HG03432 (cell line): ENCODE data around the gene FAT2.

ENCODE experiments used
- ATAC-seq: cut with Tn5 transposase; IDR thresholded peaks from one replicate; pipeline ENCODE4 v1.9.1; 2021; ENCODE audit warnings: mild to moderate bottlenecking, moderate library complexity; ENCODE audit not compliant: unreplicated experiment

The FAT2 gene, protein sequence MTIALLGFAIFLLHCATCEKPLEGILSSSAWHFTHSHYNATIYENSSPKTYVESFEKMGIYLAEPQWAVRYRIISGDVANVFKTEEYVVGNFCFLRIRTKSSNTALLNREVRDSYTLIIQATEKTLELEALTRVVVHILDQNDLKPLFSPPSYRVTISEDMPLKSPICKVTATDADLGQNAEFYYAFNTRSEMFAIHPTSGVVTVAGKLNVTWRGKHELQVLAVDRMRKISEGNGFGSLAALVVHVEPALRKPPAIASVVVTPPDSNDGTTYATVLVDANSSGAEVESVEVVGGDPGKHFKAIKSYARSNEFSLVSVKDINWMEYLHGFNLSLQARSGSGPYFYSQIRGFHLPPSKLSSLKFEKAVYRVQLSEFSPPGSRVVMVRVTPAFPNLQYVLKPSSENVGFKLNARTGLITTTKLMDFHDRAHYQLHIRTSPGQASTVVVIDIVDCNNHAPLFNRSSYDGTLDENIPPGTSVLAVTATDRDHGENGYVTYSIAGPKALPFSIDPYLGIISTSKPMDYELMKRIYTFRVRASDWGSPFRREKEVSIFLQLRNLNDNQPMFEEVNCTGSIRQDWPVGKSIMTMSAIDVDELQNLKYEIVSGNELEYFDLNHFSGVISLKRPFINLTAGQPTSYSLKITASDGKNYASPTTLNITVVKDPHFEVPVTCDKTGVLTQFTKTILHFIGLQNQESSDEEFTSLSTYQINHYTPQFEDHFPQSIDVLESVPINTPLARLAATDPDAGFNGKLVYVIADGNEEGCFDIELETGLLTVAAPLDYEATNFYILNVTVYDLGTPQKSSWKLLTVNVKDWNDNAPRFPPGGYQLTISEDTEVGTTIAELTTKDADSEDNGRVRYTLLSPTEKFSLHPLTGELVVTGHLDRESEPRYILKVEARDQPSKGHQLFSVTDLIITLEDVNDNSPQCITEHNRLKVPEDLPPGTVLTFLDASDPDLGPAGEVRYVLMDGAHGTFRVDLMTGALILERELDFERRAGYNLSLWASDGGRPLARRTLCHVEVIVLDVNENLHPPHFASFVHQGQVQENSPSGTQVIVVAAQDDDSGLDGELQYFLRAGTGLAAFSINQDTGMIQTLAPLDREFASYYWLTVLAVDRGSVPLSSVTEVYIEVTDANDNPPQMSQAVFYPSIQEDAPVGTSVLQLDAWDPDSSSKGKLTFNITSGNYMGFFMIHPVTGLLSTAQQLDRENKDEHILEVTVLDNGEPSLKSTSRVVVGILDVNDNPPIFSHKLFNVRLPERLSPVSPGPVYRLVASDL (N-terminal part only)

DNA sequence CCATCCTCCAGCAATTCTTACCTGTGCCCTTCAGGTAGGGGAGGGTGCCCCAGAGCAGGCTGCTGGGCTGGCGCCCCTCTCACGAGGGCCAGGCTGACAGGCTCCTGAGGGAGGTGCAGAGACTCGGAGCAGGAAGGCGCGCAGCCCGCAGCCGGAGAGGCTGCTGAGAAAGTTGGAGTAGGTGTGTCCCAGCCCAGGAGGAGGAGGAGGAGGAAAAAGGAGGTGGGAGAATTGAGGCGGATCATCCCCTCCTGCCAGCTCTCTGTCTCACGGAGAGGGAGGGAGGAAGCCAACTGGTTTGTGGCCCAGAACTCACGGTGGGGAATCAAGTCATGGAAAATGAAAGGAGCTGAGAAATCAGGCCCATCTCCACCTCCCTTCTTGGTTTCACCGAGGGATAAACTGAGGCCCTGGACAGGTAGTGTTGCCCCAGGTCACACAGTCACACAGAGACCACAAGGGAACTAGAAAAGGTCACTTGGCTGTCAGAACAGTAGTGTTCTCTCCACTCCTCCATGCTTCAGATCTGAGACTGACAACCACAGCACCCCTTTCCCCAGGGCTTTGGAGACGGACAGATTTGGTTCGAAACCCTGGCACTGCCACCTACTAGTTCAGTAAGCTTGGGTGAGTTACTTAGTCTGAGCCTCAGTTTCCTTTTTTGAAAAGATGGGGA, at the start of gene FAT2:
Gene FAT2, minus strand, starts transcription at position 188 of the 676 bp plus-strand sequence. CDS start 22,400 bp downstream, outside the sequence.
- ATAC-seq: no peak

DNA sequence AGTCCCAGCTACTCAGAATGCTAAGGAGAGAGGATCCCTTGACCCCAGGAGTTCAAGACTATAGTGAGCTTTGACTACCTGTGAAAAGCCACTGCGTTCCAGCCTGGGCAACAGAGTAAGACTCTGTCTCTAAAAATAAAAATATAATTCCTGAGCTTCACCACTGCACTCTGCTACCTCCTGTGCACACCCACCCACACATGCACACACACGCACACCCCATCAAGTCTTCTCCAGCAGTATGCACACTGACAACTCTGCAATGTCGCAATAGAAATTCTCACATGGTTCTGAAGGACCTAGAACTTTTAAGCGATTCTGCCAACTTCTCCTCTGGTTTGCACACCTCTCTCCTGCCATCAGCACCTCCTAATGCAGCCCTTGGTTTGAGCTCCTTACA, 47.5 kb upstream of the FAT2 start:
- no peak for ATAC-seq

DNA sequence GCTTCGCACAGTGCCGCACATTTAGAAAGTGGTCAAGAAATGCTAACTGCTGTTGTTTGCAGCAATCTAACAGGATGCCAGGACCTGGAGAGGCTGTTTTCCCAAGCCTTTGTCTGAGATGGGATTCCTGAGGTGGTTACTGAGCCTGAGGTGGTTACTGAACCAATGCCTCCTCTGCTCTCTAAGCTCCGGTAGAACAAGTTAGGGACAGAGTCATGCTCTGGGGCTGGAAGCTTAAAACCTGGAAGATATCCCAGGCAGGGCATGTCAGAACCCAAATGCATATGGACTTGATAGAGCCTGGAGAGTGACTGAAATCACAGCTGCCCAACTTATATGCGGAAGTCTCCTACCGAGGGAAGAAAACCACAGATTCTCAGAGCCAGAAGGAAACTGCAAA, 46.5 kb upstream of the FAT2 start:
- no peak for ATAC-seq

DNA sequence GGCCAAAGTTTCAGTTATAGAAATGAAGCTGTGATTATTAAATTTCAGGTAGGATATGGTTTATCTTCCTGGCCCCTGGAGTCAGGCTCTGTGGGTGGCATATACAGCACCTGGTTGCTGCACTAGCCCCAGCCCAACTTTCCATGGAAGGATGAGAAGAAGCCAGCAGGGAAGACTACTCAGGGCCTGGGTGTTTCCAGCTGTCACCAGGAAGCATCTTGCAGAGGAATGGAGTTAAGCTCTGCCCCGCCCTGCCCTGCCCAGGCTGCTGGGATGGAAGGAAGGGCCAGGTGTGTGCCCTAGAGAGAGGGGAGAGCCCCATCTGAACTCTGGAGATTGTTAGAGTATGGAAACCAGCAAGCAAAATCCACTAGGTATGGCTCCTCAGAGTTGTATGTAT, 42.8 kb upstream of the FAT2 start:
- no peak for ATAC-seq

DNA sequence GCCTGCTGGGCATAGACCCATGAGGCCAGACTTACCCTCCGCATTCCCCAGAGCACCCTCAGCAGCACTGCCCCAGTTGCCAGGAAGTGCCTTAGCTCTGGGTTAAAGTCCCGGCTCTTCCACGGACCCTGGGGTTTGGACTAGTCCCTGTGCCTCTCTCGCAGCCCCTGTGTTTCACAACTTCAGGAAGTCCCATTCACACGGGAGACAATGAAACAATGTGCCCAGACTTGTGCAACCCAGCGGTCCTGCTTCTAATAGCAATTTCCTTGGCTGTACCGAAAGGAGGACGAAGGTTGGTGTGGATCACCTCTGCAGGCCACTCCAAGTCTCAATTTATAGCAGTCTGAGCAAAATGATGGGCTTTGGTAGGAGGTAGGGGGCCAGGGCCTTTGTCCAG, 41.8 kb upstream of the FAT2 start:
- ATAC-seq: no peak

DNA sequence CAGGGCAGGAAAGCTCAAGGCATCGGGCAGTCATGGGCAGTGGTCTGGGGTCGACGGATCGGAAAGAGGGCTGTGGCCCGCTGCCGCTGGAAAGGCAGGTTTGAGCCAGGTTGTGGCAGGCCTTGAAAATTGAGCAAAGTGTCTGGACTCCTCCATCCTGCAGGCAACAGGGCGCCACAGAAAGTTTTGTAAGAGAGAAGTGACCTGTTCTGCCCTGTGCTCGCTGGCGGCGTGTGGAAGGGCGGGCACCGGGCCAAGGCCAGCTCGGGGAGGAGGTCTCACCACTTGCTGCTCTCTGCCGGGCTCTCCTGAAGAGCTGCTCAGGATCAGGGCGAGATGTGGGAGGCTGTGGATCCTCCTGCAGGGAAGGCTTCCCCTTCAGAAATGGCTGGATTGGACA, 41.4 kb upstream of the FAT2 start:
- no peak for ATAC-seq

DNA sequence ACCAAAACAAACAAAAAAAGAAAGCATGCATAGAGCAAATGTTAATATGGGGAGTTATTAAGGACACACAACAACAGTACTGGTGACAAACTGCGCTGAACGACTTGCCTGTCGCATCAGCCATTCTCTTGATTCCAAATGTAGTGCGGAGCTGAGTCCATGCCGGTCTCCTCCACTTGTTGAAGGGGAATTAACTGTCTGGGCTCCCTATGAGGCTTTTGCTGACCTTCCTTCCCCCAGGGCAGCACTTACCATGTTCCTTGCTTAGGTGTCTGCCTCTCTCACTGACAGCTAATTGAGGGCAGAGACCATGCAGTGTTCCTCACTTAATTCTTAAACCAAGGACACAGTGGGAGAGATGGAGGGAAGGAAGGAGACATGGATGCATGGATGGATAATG, 40.8 kb upstream of the FAT2 start:
- ATAC-seq: no peak

DNA sequence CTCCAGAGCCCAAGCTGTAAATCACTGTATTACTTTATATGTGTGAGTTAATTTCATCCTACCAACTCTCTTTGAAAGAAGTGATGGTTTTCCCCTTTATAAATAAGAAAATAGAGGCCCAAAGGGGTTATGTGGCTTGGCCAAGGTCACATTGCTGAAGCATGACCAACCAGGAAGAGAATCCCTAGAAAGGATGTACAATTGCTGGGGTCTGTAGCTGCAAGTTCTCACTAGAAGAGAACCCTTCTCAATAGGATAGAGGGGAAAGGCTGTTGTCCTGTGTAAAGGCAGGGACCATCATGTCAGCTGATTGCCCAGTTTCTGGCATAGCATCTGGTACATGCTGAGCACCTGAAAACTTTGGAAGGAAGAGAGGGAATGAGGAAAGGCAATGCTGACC, 39.0 kb upstream of the FAT2 start:
- ATAC-seq: no peak

DNA sequence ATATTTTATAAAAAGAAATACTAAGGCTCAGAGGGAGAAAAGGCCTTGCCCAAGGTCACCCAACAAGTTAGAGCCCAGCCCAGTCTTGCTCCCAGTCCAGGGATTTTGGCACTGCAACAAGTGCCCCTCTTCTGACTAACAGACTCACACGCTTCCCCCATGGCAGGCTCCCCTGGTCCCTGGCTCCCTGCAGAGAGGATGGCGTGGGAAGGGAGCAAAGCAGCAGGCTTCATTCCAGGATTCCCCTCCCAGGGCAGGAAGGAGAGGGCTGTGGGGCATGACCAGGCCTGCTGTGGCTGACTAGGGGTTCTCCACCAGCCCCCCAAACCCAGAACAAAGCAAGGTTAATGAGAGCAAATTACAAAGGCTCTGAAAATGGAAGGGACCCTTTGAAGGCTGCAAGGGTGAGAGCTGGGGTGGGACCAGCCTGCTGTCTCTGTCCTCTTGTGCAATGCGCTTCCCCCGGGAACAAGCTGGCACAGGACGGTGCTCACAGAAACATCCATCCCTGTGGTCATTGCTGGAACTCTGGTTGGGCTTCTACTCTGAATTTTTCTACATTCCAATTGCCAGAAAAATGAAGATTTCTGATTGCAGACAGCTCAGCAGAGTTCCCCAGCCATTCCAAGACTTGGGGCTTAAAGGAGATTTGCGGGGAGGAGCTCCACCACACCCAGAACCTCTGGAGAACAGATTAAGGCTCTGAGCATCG, 37.1 kb upstream of the FAT2 start:
- no peak for ATAC-seq

DNA sequence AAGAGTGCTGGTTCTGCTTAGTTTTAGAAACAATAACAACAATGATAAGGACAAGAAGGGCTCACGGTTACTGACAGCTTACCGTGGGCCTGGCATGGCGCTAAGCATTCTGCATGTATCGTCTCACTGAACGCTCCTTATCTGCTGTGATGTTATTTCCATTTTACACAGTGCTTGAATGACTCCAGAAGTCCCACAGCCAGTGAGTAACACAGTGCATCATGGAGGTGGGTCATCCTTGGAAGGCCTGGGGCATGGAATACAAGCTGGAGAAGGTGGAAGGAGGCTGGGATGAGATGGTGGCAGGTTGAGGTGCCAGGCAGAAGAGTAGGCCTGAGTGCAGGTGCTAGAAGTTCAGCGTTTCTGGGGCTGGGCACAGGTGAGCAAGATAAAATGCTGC, 36.5 kb upstream of the FAT2 start:
- no peak for ATAC-seq

DNA sequence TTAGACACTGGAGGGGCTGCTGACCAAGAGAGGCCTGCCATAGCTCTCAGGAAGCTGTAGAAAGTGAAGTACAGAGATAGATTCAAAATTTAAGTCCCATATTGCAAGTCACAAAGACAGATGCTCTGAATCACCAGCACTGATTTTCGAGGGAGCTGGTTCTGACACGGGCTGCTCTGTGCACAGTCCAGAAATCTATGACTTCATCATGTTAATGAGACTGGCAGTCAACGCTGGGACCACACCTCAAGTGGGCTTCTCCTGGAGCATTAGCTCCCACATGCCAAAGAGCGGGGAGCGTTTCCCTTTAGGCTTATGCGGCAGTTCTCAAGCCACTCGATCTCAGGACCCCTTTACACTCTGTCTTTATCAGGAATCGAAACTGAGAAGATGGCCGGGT, 34.2 kb upstream of the FAT2 start:
- ATAC-seq: no peak

DNA sequence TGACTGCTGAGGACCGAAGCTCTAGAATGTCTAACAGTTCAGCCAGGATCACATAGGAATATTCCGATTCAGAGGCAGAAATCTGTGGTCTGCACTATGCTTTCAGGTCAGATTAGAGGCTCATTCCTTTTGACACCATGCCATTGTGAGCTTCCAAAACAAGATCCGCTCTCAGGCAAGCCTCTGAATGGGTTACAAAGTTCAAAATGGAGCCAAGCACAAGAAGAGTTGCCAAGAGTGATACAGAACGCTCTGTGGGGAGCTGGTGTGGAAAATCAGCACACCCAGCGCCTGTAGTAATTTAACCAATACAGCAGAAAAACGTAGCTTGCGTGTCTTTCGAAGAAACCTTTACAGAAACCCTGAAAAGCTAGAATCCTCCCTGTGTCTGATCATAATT, 33.3 kb upstream of the FAT2 start:
- ATAC-seq: no peak

DNA sequence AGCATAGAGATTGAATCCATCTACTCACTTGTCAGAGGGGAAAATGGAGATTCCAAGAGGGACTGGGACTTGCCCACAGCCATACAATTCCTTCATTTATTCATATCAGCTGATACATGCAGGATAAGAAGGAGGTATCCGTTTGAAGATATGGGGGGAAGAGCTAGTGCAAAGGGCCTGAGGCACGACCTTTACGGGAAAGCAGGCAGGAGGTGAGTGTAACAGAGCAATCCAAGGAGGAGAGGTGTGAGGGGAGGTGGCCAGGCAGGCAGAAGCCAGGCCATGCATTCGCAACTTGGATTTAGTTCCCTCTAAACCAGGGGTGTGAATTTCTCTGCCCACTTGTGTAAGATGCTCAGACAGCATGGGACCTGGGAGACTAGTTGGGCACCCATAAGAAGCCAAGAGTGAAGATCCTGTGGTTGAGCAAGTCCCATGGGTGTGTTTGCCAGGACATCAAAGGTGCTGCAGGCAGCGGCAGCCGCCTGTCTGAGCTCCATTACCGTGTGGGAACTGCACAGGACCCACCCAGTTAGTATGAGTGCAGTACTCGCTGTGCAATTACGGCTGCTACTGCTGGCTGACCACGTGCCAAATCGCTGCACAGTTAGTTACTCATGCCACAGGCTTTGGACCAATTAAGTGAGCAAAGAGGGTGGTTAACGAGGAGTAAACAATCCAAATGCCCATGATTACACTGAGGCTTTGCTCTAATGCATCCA, 31.4 kb upstream of the FAT2 start:
- no peak for ATAC-seq

DNA sequence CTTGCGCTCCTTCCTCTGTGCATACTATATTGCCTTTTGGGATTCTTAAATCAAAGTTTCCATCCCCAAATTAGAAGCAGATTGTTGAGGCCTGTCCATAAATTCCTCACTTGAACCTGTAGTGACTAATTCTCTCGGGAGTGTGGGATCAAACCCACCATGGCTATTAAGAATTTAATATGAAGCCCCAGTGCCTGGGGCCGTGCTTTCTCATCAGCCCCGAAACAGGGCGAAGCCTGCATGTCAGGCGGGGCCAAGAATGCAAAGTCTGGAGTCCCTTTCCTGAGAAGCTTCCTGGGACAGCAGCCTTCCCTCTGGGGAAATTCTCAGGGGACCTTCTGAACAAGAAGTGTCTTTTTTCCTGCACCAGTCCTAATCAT, 29.3 kb upstream of the FAT2 start:
- no peak for ATAC-seq

DNA sequence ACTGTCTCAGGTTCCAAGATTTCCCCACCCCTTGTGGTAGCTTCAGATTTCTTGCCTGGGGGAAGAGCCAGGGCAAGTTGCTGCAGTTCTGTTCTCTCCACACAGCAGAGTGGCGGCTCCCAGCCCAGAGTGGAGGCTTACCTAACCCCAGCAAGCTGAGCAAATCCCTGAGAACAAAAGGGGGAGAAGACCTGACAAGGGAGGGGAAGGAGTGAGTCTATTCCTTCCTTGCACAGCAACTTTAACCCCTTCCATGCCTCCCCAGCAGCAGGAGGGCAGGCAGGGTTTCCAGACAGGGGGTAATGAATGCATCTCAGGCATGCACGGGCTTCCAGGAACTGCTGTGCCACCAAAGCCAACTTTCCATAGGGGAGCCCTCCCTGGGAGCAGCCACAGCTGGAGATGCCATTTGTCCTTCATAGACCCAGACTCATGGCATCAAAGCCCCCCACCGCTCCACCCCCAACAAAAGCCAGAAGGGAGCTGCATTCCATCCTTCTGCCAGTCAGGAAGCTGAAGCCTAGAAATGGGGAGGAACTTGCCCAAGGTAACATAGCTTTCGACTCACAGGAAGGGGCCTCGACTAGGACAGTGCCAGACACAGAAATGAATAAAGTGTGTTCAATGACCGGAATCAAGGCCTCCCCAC, 28.8 kb upstream of the FAT2 start:
- no peak for ATAC-seq

DNA sequence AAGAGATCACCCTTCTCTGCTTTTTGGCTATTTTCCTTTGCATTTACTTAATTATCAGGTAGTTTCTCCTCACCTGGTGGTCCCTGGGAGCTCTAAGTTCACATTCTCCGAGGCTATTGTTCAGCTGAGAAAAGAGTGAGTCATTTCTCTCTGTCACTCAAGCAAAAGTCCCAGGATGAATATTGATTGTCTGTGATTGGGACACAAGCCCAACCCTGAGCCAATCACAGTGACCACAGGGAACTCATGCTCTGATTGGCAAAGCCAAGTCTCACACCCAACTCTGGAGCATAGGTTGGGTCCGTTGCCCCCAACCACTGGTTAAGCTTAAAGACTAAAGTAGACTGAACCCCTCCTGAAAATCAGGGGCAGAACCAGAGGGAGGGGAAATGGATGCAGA, 27.8 kb upstream of the FAT2 start:
- ATAC-seq: peak; percentile 38

DNA sequence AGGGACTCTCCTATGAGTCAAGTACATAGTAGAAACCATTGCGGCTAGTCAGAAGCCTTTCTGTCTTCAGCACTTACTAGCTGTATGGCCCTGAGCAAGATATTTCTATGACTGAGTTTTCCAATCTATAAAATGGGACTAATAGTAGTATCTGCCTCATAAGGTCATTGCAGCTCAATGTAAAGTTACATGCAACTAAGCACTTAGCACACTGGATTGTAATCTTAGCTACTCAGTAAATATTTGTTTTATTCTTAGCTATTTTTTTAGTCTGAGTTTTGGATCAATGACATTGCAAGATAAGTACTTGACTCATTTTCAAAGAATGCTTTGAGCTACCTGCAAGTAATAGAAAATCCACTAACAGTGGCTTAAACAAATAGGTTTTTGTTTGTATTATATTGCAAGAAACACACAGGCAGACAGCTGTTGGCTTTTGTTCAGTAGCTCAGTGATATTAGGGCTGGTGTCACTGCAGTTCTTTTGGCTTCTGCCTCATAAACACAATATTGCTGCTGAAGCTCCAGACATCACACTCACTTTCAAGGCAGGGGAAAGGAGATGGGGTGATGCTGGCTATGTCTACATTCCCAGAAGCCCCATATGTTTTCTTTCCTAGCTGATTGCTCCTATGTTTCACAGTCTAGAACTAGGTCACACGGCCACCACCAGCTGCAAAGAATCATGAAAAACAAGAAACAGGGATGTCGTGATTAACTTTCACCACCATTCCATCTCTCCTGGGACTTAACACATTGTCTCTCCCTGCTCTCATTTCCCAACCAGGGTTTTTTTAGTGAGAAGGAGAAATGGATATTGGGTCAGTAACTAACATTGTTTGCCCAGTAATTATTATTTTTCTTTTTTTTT, 26.9 kb upstream of the FAT2 start:
- ATAC-seq: no peak

DNA sequence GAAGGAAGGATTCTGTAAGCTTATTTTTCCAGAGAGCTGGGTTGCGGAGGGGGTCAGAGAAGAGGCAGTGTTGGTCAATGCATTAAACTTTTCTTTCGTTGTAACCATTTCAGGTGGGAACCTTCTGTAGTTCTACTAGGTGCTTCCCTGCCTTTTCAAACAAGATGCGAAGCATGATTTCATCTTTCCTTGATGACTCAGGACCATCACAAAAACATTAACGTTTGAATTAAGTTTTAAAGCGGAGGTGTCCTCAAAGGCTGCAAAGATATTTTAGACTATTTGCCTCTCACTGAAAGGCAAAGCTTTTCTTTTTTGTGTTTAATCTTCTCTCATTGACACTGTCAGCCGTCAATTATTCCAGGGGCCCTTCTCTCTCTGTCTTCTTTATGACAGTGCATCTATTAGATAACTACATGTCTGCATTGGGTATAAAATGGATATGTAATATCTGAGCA, 26.3 kb upstream of the FAT2 start:
- no peak for ATAC-seq
